ENCODE measurements around the gene BAIAP2. TPM values are rescaled to one million over a fixed set of nuclear protein-coding genes. Genes with fewer than 3 reads are reported as not detected.

The BAIAP2 gene
- total and polyA plus RNA-seq, 2 of the 13 experiments (the other 11 are each of a cell fraction or from before 2014, with no cell fraction given), result 22.5 to 24.0 TPM

- ChIA-PET CTCF (ENCODE audit: low intra/inter-chr PET ratio, low total read pairs) (interaction anchor here (2.6 kb wide), 1 partner anchor 79 kb away, joined by 83 read pairs; no protein-coding TSS in a partner anchor), POLR2A (interaction anchor here (0.6 kb wide), 1 partner anchor 112 kb away, joined by 3 read pairs; no protein-coding TSS in a partner anchor)
- no peaks in the 10 kb centered on the region for H4K20me1 ChIP-seq (ENCODE audit: insufficient read depth, low read length)
- TF ChIP-seq, protein P1, sequence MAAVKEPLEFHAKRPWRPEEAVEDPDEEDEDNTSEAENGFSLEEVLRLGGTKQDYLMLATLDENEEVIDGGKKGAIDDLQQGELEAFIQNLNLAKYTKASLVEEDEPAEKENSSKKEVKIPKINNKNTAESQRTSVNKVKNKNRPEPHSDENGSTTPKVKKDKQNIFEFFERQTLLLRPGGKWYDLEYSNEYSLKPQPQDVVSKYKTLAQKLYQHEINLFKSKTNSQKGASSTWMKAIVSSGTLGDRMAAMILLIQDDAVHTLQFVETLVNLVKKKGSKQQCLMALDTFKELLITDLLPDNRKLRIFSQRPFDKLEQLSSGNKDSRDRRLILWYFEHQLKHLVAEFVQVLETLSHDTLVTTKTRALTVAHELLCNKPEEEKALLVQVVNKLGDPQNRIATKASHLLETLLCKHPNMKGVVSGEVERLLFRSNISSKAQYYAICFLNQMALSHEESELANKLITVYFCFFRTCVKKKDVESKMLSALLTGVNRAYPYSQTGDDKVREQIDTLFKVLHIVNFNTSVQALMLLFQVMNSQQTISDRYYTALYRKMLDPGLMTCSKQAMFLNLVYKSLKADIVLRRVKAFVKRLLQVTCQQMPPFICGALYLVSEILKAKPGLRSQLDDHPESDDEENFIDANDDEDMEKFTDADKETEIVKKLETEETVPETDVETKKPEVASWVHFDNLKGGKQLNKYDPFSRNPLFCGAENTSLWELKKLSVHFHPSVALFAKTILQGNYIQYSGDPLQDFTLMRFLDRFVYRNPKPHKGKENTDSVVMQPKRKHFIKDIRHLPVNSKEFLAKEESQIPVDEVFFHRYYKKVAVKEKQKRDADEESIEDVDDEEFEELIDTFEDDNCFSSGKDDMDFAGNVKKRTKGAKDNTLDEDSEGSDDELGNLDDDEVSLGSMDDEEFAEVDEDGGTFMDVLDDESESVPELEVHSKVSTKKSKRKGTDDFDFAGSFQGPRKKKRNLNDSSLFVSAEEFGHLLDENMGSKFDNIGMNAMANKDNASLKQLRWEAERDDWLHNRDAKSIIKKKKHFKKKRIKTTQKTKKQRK (IDR thresholded peaks at IDR 0.05; ENCODE audit: low read length), result no peak
- TF ChIP-seq AKAP8 (CRISPR knock-in tag; IDR thresholded peaks at IDR 0.05) (0 out of 2 replicates have a peak, but pooled peaks have one; percentile 9), NRL (CRISPR knock-in tag; IDR thresholded peaks at IDR 0.05; ENCODE audit: borderline replicate concordance) (no peak), TCF7 (IDR thresholded peaks at IDR 0.05; ENCODE audit: low read depth) (no peak), SP2 (CRISPR knock-in tag; IDR thresholded peaks at IDR 0.05) (no peak)
- no peaks in the 10 kb centered on the region for H3K79me2 ChIP-seq (ENCODE audit: insufficient read depth, low read length)
- no peak overlapping the region for H3K9ac ChIP-seq (ENCODE audit: insufficient read depth, low read depth, low read length)
- H3K4me1 ChIP-seq (ENCODE audit: insufficient read depth, low read length), result peaks cover 9% of the 10 kb centered on the region
- ATAC-seq, result no peak
- no peak overlapping the region for H2AFZ ChIP-seq (ENCODE audit: low read length)
- WGBS (ENCODE audit: low lambda C conversion rate), result 98% methylated on average over 7 of the region's 20 CpGs
- DNase-seq (ENCODE audit: low spot score), result no peak
- no peaks in the 10 kb centered on the region for H3K27me3 ChIP-seq (ENCODE audit: control insufficient read depth in 1 of 2, insufficient read depth in 2 of 2, low read length in 2 of 2)
- intact Hi-C loops (cut with micrococcal nuclease; ENCODE audit: unreplicated experiment), result no loop called here
- in situ Hi-C loops (cut with HindIII; ENCODE audit: extremely low pct_ligation_motif_present, low pct_unique_long_range_greater_than_20kb), result no loop called here
- no peak overlapping the region for H3K27ac ChIP-seq (ENCODE audit: extremely low read length, insufficient read depth, low read length)
- H3K36me3 ChIP-seq (replicated peaks in 1 of 2; ENCODE audit: control insufficient read depth in 1 of 2, insufficient read depth in 2 of 2, low read length in 2 of 2), result peaks cover 12 to 13% of the 10 kb centered on the region in 2 experiments; a peak in 3 of 5 replicates
- no TSS peak for BruUV-seq (replicated peaks)
- H3K4me2 ChIP-seq (ENCODE audit: low read depth, low read length), result no peak overlapping the region
- H3K4me3 ChIP-seq (replicated peaks in 1 of 3; ENCODE audit: insufficient read depth in 1 of 3, low read depth in 2 of 3, low read length in 3 of 3), result no peak overlapping the region
- H3K9me3 ChIP-seq (ENCODE audit: low read length), result no peaks in the 10 kb centered on the region
- no peak for FAIRE-seq
Observed at GRCh38 chr17:81103379-81103778, 68.4 kb downstream of the BAIAP2 start.

- FAIRE-seq (no peak), DNase-seq (ENCODE audit: low spot score) (no peak), ATAC-seq (no peak)
- Histone ChIP-seq H3K79me2 (ENCODE audit: insufficient read depth, low read length) (no peaks in the 10 kb centered on the region), H3K36me3 (replicated peaks in 1 of 2; ENCODE audit: control insufficient read depth in 1 of 2, insufficient read depth in 2 of 2, low read length in 2 of 2) (peaks cover 7 to 10% of the 10 kb centered on the region in 2 experiments; a peak in 3 of 5 replicates), H3K4me3 (replicated peaks in 1 of 3; ENCODE audit: insufficient read depth in 1 of 3, low read depth in 2 of 3, low read length in 3 of 3) (no peak overlapping the region), H3K27me3 (ENCODE audit: control insufficient read depth in 1 of 2, insufficient read depth in 2 of 2, low read length in 2 of 2) (no peaks in the 10 kb centered on the region), H3K27ac (ENCODE audit: extremely low read length, insufficient read depth, low read length) (no peak overlapping the region), H3K4me1 (ENCODE audit: insufficient read depth, low read length) (no peaks in the 10 kb centered on the region), H3K9ac (ENCODE audit: insufficient read depth, low read depth, low read length) (no peak overlapping the region), H2AFZ (ENCODE audit: low read length) (no peak overlapping the region), H4K20me1 (ENCODE audit: insufficient read depth, low read length) (peaks cover 2% of the 10 kb centered on the region; the same call in 1 of the 2 replicates), H3K9me3 (ENCODE audit: low read length) (no peaks in the 10 kb centered on the region), H3K4me2 (ENCODE audit: low read depth, low read length) (no peak overlapping the region)
- ChIA-PET CTCF (ENCODE audit: low intra/inter-chr PET ratio, low total read pairs) (no interaction called here), POLR2A (no interaction called here)
- in situ Hi-C loops (cut with HindIII; ENCODE audit: extremely low pct_ligation_motif_present, low pct_unique_long_range_greater_than_20kb), result no loop called here
- no TSS peak for BruUV-seq (replicated peaks)
- WGBS (ENCODE audit: low lambda C conversion rate), result 100% methylated on average over 9 of the region's 24 CpGs
- intact Hi-C loops (cut with micrococcal nuclease; ENCODE audit: unreplicated experiment), result no loop called here
- no peak for TF ChIP-seq MTF1 (CRISPR knock-in tag; IDR thresholded peaks at IDR 0.05)
- TF ChIP-seq ZBTB8A (CRISPR knock-in tag; IDR thresholded peaks at IDR 0.05; ENCODE audit: borderline replicate concordance, low read depth), result no peak
- TF ChIP-seq FOXJ3 (CRISPR knock-in tag; IDR thresholded peaks at IDR 0.05; ENCODE audit: borderline replicate concordance), result no peak
- TF ChIP-seq, protein P2, sequence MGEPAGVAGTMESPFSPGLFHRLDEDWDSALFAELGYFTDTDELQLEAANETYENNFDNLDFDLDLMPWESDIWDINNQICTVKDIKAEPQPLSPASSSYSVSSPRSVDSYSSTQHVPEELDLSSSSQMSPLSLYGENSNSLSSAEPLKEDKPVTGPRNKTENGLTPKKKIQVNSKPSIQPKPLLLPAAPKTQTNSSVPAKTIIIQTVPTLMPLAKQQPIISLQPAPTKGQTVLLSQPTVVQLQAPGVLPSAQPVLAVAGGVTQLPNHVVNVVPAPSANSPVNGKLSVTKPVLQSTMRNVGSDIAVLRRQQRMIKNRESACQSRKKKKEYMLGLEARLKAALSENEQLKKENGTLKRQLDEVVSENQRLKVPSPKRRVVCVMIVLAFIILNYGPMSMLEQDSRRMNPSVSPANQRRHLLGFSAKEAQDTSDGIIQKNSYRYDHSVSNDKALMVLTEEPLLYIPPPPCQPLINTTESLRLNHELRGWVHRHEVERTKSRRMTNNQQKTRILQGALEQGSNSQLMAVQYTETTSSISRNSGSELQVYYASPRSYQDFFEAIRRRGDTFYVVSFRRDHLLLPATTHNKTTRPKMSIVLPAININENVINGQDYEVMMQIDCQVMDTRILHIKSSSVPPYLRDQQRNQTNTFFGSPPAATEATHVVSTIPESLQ (CRISPR knock-in tag; conservative IDR thresholded peaks at IDR 0.05), result no peak
- TF ChIP-seq MEF2D (CRISPR knock-in tag; IDR thresholded peaks at IDR 0.05), result no peak
- TF ChIP-seq ZNF768 (CRISPR knock-in tag; IDR thresholded peaks at IDR 0.05), result no peak
- TF ChIP-seq E2F2 (CRISPR knock-in tag; IDR thresholded peaks at IDR 0.05; ENCODE audit: borderline replicate concordance), result no peak
- no peak for TF ChIP-seq ZNF558 (CRISPR knock-in tag; IDR thresholded peaks at IDR 0.05; ENCODE audit: borderline replicate concordance)
Observed at GRCh38 chr17:81106716-81107115, 71.8 kb downstream of the BAIAP2 start.
